Neural cell (in vitro differentiated cells): Measurements from ENCODE around the gene FAM171A1.

ENCODE experiments used
- EP300 ChIP-seq: fragments of 450-650 bp; conservative IDR thresholded peaks from 2 replicates; pipeline ENCODE4 v1.6.1; 2014; ENCODE audit warnings: antibody characterized with exemption, mild to moderate bottlenecking, moderate library complexity; ENCODE audit not compliant: poor library complexity, severe bottlenecking
- EZH2 ChIP-seq: fragments of 200-600, 300-800 bp; shearing (Covaris generic), sonication (generic); IDR thresholded peaks from 2 replicates; pipeline ENCODE4 v1.6.1; 2014; ENCODE audit warnings: antibody characterized with exemption, low read length, borderline replicate concordance, mild to moderate bottlenecking; ENCODE audit not compliant: insufficient read depth, poor library complexity, severe bottlenecking
- POLR2AphosphoS5 ChIP-seq: IDR thresholded peaks from 2 replicates; pipeline ENCODE4 v1.6.1; 2012
- RAD21 ChIP-seq: fragments of 450-650 bp; conservative IDR thresholded peaks from 2 replicates; pipeline ENCODE4 v1.6.1; 2014; ENCODE audit warnings: antibody characterized with exemption, mild to moderate bottlenecking, moderate library complexity
- TAF1 ChIP-seq: IDR thresholded peaks from 2 replicates; pipeline ENCODE4 v1.6.1; 2012; ENCODE audit warnings: low read depth
- TF ChIP-seq, protein P1 (sequence below): IDR thresholded peaks from 2 replicates; pipeline ENCODE4 v1.6.1; 2012; ENCODE audit warnings: borderline replicate concordance
- TF ChIP-seq, protein P2 (sequence below): fragments of 450-650 bp; IDR thresholded peaks from 2 replicates; pipeline ENCODE4 v1.5.1; 2014; ENCODE audit warnings: antibody characterized with exemption, mild to moderate bottlenecking, moderate library complexity; ENCODE audit not compliant: poor library complexity, severe bottlenecking

DNA sequence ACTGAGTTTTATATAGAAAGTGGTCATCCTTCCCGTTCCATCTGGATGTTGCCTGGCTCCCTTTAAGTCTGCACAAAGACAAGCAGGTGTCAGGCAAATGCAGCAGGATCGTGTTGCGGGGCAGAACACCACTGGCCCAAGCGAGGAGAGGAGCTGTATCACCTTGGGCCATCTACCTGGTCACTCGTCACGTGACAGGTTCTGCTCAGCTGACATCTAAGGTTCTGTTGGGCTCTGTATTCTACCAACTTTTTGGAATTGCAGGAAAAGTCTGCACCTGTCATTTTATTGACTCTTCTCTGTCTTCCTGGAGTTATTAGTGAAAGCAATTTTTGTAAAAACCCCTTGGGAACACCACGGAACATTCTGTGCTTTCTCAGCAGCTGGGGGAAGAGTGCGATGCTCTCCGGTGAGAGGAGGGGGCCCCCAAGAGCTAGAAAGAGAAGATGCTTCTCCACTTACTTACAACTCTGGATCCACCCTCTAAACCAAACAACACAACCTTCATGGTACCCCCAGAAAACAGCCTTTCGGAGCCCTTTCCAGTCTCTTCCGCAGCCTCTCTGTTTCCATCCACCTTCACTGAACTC lies 119.2 kb downstream of the FAM171A1 start:
- TF ChIP-seq POLR2AphosphoS5 (no peak), EZH2 (no peak), EP300 (no peak), RAD21 (no peak), TAF1 (no peak)
- TF ChIP-seq, protein P1, sequence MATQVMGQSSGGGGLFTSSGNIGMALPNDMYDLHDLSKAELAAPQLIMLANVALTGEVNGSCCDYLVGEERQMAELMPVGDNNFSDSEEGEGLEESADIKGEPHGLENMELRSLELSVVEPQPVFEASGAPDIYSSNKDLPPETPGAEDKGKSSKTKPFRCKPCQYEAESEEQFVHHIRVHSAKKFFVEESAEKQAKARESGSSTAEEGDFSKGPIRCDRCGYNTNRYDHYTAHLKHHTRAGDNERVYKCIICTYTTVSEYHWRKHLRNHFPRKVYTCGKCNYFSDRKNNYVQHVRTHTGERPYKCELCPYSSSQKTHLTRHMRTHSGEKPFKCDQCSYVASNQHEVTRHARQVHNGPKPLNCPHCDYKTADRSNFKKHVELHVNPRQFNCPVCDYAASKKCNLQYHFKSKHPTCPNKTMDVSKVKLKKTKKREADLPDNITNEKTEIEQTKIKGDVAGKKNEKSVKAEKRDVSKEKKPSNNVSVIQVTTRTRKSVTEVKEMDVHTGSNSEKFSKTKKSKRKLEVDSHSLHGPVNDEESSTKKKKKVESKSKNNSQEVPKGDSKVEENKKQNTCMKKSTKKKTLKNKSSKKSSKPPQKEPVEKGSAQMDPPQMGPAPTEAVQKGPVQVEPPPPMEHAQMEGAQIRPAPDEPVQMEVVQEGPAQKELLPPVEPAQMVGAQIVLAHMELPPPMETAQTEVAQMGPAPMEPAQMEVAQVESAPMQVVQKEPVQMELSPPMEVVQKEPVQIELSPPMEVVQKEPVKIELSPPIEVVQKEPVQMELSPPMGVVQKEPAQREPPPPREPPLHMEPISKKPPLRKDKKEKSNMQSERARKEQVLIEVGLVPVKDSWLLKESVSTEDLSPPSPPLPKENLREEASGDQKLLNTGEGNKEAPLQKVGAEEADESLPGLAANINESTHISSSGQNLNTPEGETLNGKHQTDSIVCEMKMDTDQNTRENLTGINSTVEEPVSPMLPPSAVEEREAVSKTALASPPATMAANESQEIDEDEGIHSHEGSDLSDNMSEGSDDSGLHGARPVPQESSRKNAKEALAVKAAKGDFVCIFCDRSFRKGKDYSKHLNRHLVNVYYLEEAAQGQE: no peak
- TF ChIP-seq, protein P2, sequence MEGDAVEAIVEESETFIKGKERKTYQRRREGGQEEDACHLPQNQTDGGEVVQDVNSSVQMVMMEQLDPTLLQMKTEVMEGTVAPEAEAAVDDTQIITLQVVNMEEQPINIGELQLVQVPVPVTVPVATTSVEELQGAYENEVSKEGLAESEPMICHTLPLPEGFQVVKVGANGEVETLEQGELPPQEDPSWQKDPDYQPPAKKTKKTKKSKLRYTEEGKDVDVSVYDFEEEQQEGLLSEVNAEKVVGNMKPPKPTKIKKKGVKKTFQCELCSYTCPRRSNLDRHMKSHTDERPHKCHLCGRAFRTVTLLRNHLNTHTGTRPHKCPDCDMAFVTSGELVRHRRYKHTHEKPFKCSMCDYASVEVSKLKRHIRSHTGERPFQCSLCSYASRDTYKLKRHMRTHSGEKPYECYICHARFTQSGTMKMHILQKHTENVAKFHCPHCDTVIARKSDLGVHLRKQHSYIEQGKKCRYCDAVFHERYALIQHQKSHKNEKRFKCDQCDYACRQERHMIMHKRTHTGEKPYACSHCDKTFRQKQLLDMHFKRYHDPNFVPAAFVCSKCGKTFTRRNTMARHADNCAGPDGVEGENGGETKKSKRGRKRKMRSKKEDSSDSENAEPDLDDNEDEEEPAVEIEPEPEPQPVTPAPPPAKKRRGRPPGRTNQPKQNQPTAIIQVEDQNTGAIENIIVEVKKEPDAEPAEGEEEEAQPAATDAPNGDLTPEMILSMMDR: no peak
